ENCODE results near the gene PEAK3. TPM values are rescaled to one million over a fixed set of nuclear protein-coding genes. Genes with fewer than 3 reads are reported as not detected.

PEAK3 gene
- total and polyA plus RNA-seq, 10 of the 15 experiments (the other 5 are each of a cell fraction or from before 2014, with no cell fraction given), result 0.03 to 0.10 (median 0.05) TPM; not detected in 7

- TF ChIP-seq ZNF384 (IDR thresholded peaks at IDR 0.05; ENCODE audit: borderline replicate concordance, low read depth, low read length), result peak; percentile 11; the same call in 1 of the 2 replicates
- TF ChIP-seq JUNB (IDR thresholded peaks at IDR 0.05), result peak; percentile 59; the same call in 1 of the 2 replicates
- 0 out of 2 replicates have a peak, but pooled peaks have one; percentile 27 for TF ChIP-seq NBN (IDR thresholded peaks at IDR 0.05)
- no peak for TF ChIP-seq SIX5 (IDR thresholded peaks at IDR 0.05; ENCODE audit: low read depth, low read length, severe bottlenecking)
- TF ChIP-seq ZBED1 (IDR thresholded peaks at IDR 0.05; ENCODE audit: borderline replicate concordance), result no peak
- TF ChIP-seq EZH2 (IDR thresholded peaks at IDR 0.05; ENCODE audit: borderline replicate concordance, control insufficient read depth, low read depth, low read length), result no peak
- no peak for TF ChIP-seq KLF5 (IDR thresholded peaks at IDR 0.05; ENCODE audit: partially characterized antibody)
- TF ChIP-seq SMARCA5 (IDR thresholded peaks at IDR 0.05), result no peak
- TF ChIP-seq SUZ12 (IDR thresholded peaks at IDR 0.05; ENCODE audit: unreplicated experiment), result no peak
- TF ChIP-seq RAD21 (IDR thresholded peaks at IDR 0.05; ENCODE audit: insufficient read depth, low read depth, low read length), result no peak
- TF ChIP-seq STAT3 (IDR thresholded peaks at IDR 0.05; ENCODE audit: low read depth, low read length), result no peak
- no peak for TF ChIP-seq RB1 (IDR thresholded peaks at IDR 0.05; ENCODE audit: borderline replicate concordance)
- no peak for TF ChIP-seq ZBTB33 (IDR thresholded peaks at IDR 0.05)
- no peak for TF ChIP-seq FOXK2 (IDR thresholded peaks at IDR 0.05)
- no peak for TF ChIP-seq BACH1 (IDR thresholded peaks at IDR 0.05; ENCODE audit: borderline replicate concordance)
These were observed 7.9 kb upstream of the PEAK3 start (continued) for GRCh38 chr19:2289714-2290435.
